PC-3 (cell line): ENCODE measurements around the gene ADAMTS9. TPM values are rescaled to one million over a fixed set of nuclear protein-coding genes. Genes with fewer than 3 reads are reported as not detected.

Experiments used
- ATAC-seq: fragments of 200-7000 bp; cut with Tn5 transposase; 2 replicates; pipeline ENCODE4 v1.9.1; 2020; ENCODE audit warnings: mild to moderate bottlenecking, moderate library complexity
- BruUV-seq: library from RNA; stranded (reverse); fragments of 400-500 nt; replicated peaks from 2 replicates; lab custom pipeline; 2021; lab: Mats Ljungman, UMichigan
- CTCF ChIA-PET: fragments of 300-600 bp; sonication (Branson Sonifier 250); formaldehyde crosslinking; loops from one replicate; lab custom pipeline; 2022; ENCODE audit warnings: antibody characterized with exemption; lab: Charles Lee
- POLR2A ChIA-PET: fragments of 300-600 bp; sonication (Branson Sonifier 250); formaldehyde crosslinking; loops from one replicate; lab custom pipeline; 2022; ENCODE audit warnings: antibody characterized with exemption; ENCODE audit not compliant: unreplicated experiment; lab: Charles Lee
- DNase-seq: peaks from one replicate; pipeline ENCODE4 v3.0.0-alpha.2; 2015
- H2AFZ ChIP-seq: fragments of 300-600 bp; sonication (generic); 2 replicates; pipeline ENCODE4 v1.6.0; 2016; ENCODE audit warnings: antibody characterized with exemption, low read length
- H3F3A ChIP-seq: fragments of 300-600 bp; sonication (generic); one replicate; pipeline ENCODE4 v1.6.0; 2017; ENCODE audit warnings: antibody characterized with exemption, low read length, control low read depth, mild to moderate bottlenecking; ENCODE audit not compliant: unreplicated experiment
- H3K27ac ChIP-seq: fragments of 300-600 bp; sonication (generic); 2 replicates; pipeline ENCODE4 v1.5.1; 2016; ENCODE audit warnings: mild to moderate bottlenecking, low read length
- H3K27me3 ChIP-seq: fragments of 300-600 bp; sonication (generic); 2 replicates; pipeline ENCODE4 v1.6.1; 2016; ENCODE audit warnings: low read length, mixed read lengths
- H3K36me3 ChIP-seq: fragments of 300-600 bp; sonication (generic); 2 replicates; pipeline ENCODE4 v1.6.1; 2016; ENCODE audit warnings: low read depth, mixed run types, low read length, mixed read lengths
- H3K4me1 ChIP-seq: fragments of 300-600 bp; sonication (generic); 2 replicates; pipeline ENCODE4 v1.5.1; 2016; ENCODE audit warnings: low read length; ENCODE audit not compliant: insufficient read depth
- H3K4me2 ChIP-seq: fragments of 300-600 bp; sonication (generic); 2 replicates; pipeline ENCODE4 v1.6.0; 2016; ENCODE audit warnings: low read length
- H3K4me3 ChIP-seq: fragments of 300-600 bp; sonication (generic); 2 replicates; pipeline ENCODE4 v1.5.1; 2016; ENCODE audit warnings: mild to moderate bottlenecking, low read length, mixed read lengths
- H3K79me2 ChIP-seq: fragments of 300-600 bp; sonication (generic); 2 replicates; pipeline ENCODE4 v1.6.1; 2017; ENCODE audit warnings: low read length, mixed read lengths
- H3K9ac ChIP-seq: fragments of 300-600 bp; sonication (generic); 2 replicates; pipeline ENCODE4 v1.6.0; 2016; ENCODE audit warnings: mild to moderate bottlenecking, low read length
- H3K9me2 ChIP-seq: fragments of 300-600 bp; sonication (generic); replicated peaks from 2 replicates; pipeline ENCODE4 v1.6.1; 2016; ENCODE audit warnings: mixed run types, low read length, mixed read lengths
- H3K9me3 ChIP-seq: fragments of 300-600 bp; sonication (generic); 2 replicates; pipeline ENCODE4 v1.6.1; 2016; ENCODE audit warnings: low read length, mixed read lengths
- H4K20me1 ChIP-seq: fragments of 300-600 bp; sonication (generic); 2 replicates; pipeline ENCODE4 v1.6.1; 2016; ENCODE audit warnings: low read length, mixed read lengths
- EZH2 ChIP-seq: fragments of 300-600 bp; sonication (generic); IDR thresholded peaks from one replicate; pipeline ENCODE4 v1.6.1; 2017; ENCODE audit warnings: antibody characterized with exemption, mild to moderate bottlenecking, low read length; ENCODE audit not compliant: unreplicated experiment
- EZH2phosphoT487 ChIP-seq: fragments of 300-600 bp; sonication (generic); IDR thresholded peaks from 2 replicates; pipeline ENCODE4 v1.6.1; 2018; ENCODE audit warnings: mild to moderate bottlenecking, antibody characterized with exemption, low read length, borderline replicate concordance
- intact Hi-C: fragments of 100-400 bp; cut with micrococcal nuclease; formaldehyde crosslinking; loops from 2 replicates; pipeline ENCODE4 v1.9.0; 2023
- total RNA-seq: library from RNA; depleted of rRNA; stranded (reverse); fragments of >200 nt; gene quantifications from 2 replicates; pipeline ENCODE4 v1.2.3, GENCODE V29; 2014
- TF ChIP-seq, protein P1 (sequence below): fragments of 300-600 bp; sonication (generic); conservative IDR thresholded peaks from 2 replicates; pipeline ENCODE4 v1.5.1; 2017; ENCODE audit warnings: antibody characterized with exemption, low read depth, mild to moderate bottlenecking, low read length

ADAMTS9 gene
- total RNA-seq, 1 experiment from 2014 or later, result 0.55 TPM

DNA sequence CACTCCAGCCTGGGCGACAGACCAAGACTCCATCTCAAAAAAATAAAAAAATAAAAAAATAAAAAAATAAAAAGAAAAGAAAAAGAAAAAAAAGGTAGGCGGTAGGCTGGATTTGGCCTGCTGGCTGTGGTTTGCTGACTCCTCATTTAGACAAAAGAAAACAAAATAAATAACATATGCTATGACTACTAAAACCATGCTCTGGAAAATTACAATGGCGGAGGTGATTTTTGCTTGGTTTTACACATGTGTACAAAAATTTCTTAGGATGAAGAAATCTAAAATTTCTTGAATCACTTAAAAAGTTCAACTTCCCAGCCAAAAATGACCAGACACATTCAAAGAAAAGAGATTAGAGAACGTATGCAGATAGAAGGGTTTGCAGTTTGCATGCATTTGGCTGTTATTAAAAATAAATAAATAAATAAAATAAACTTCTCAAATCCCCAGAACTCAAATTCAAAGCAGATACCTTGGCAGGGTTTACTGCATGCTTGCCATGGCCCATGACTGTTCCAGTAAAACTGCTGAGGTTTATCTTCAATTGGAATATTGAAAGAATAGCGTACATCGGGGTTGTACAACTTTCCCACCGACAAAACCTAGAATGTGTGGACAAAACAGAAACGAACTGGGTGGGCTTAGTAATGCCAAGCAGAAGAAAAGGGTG lies 65.9 kb downstream of the ADAMTS9 start:
- Histone ChIP-seq H3K9me3 (no peaks in the 10 kb centered on the region), H4K20me1 (no peaks in the 10 kb centered on the region), H3K27ac (no peak overlapping the region), H3K27me3 (no peaks in the 10 kb centered on the region), H3K9ac (no peak overlapping the region), H3K36me3 (no peaks in the 10 kb centered on the region), H3K79me2 (no peaks in the 10 kb centered on the region), H2AFZ (no peak overlapping the region), H3F3A (no peaks in the 10 kb centered on the region), H3K4me2 (no peak overlapping the region), H3K9me2 (no peaks in the 10 kb centered on the region), H3K4me3 (no peak overlapping the region), H3K4me1 (no peaks in the 10 kb centered on the region)
- ChIA-PET POLR2A (no interaction called here), CTCF (no interaction called here)
- no peak for ATAC-seq
- no TSS peak for BruUV-seq
- no peak for DNase-seq
- TF ChIP-seq EZH2phosphoT487 (no peak), EZH2 (no peak)
- TF ChIP-seq, protein P1, sequence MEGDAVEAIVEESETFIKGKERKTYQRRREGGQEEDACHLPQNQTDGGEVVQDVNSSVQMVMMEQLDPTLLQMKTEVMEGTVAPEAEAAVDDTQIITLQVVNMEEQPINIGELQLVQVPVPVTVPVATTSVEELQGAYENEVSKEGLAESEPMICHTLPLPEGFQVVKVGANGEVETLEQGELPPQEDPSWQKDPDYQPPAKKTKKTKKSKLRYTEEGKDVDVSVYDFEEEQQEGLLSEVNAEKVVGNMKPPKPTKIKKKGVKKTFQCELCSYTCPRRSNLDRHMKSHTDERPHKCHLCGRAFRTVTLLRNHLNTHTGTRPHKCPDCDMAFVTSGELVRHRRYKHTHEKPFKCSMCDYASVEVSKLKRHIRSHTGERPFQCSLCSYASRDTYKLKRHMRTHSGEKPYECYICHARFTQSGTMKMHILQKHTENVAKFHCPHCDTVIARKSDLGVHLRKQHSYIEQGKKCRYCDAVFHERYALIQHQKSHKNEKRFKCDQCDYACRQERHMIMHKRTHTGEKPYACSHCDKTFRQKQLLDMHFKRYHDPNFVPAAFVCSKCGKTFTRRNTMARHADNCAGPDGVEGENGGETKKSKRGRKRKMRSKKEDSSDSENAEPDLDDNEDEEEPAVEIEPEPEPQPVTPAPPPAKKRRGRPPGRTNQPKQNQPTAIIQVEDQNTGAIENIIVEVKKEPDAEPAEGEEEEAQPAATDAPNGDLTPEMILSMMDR, result no peak
- intact Hi-C loops, result no loop called here

DNA sequence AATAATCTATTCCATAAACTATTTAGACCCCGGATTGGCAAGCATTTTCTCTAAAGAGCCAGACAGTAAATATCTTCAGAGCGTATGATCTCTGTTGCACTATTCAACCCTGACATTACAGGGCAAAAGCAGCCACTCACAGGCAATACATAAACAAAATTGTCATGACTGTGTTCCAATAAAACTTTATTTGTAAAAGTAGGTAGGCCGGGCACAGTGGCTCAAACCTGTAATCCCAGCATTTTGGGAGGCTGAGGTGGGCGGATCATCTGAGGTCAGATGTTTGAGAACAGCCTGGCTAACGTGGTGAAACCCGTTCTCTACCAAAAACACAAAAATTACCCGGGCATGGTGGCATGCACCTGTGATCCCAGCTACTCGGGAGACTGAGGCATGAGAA lies 66.5 kb downstream of the ADAMTS9 start:
- BruUV-seq, result no TSS peak
- Histone ChIP-seq H3K36me3 (no peaks in the 10 kb centered on the region), H2AFZ (no peak overlapping the region), H3K27me3 (no peaks in the 10 kb centered on the region), H3K27ac (no peak overlapping the region), H3K9me3 (no peaks in the 10 kb centered on the region), H3F3A (no peaks in the 10 kb centered on the region), H3K4me2 (no peak overlapping the region), H4K20me1 (no peaks in the 10 kb centered on the region), H3K79me2 (no peaks in the 10 kb centered on the region), H3K9me2 (no peaks in the 10 kb centered on the region), H3K9ac (no peak overlapping the region), H3K4me1 (no peaks in the 10 kb centered on the region), H3K4me3 (no peak overlapping the region)
- CTCF ChIA-PET, result no interaction called here
- POLR2A ChIA-PET, result no interaction called here
- intact Hi-C loops, result no loop called here
- ATAC-seq (no peak), DNase-seq (no peak)
- TF ChIP-seq EZH2phosphoT487, result no peak
- TF ChIP-seq EZH2, result no peak
- TF ChIP-seq, protein P1, result no peak

DNA sequence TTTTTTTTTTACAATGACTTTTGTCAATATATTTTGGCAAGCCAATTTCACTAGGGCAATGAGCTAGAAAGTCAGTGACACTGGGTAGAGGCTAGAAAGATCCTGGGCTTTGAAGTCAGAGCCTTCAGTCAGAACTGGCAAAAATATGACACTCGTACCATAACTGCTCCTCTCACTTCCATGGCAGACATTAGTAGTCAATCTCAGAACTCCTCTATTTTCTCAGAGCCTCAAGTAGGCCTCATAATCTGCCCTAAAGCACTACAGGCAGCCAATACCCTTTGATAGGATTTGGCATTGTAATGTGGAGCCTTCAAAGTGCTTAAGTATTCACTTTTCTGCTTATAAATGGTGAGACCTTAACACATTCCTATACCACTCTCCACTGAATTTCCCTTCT lies 67.8 kb downstream of the ADAMTS9 start:
- no peaks in the 10 kb centered on the region for H3K9me2 ChIP-seq
- no peak overlapping the region for H3K27ac ChIP-seq
- H3K27me3 ChIP-seq, result no peaks in the 10 kb centered on the region
- H2AFZ ChIP-seq, result no peak overlapping the region
- DNase-seq (no peak), ATAC-seq (no peak)
- no peaks in the 10 kb centered on the region for H3K79me2 ChIP-seq
- ChIA-PET CTCF (no interaction called here), POLR2A (no interaction called here)
- TF ChIP-seq EZH2 (no peak), EZH2phosphoT487 (no peak)
- TF ChIP-seq, protein P1, result no peak
- H3F3A ChIP-seq, result no peaks in the 10 kb centered on the region
- H3K9ac ChIP-seq, result no peak overlapping the region
- H3K36me3 ChIP-seq, result no peaks in the 10 kb centered on the region
- H4K20me1 ChIP-seq, result no peaks in the 10 kb centered on the region
- H3K9me3 ChIP-seq, result no peaks in the 10 kb centered on the region
- intact Hi-C loops, result no loop called here
- no peak overlapping the region for H3K4me3 ChIP-seq
- H3K4me2 ChIP-seq, result no peak overlapping the region
- H3K4me1 ChIP-seq, result no peaks in the 10 kb centered on the region
- BruUV-seq, result no TSS peak
